NCI-H510A (cell line): ENCODE measurements around the gene CFAP58.
"Not testable (repeated sequence)": the region's sequence is repeated elsewhere in the genome, so short reads cannot be mapped to it uniquely, and the experiment has no call there.

Source experiments
- DNase-seq: peaks from one replicate; lab custom pipeline; 2025; lab: John Stamatoyannopoulos, UW

CFAP58 gene

DNA sequence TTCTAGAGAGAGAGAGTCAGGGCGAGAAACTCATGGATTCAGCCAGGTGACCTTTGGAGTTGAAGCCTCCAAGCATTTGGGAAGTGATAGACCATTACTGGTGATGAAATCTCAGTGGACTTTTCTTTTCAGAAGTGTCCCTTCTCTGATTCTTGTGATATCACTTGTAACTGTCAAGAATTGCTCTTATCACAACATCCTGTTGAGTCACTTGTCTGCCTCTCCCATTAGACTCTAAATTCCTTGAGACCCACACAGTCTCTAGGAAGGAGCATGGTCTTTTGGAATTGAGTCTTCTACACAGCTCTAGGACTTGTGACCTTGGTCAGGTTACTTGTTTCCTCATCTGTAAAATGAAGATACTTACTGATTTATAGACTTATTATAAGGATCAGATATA is 81.0 kb downstream of the CFAP58 start:
- no peak for DNase-seq

DNA sequence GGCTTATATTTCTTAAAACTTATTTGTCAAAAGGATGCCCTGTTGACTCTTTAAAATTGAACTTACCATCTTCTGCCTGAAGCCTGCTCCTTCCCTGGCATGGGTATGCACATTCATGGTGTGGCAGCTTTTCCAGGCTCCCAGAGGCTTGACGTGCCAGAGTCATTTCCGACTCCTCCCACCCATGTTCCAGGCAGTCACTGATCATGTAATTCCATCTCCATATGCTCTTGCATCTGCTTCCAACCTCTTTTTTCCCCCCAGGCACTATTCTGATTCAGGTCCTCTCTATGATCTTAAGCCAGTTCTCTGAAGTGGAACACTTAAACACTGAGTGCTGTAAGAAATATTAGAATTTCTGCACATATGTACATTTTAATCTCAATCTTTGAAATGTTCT is 82.2 kb downstream of the CFAP58 start:
- DNase-seq = no peak

DNA sequence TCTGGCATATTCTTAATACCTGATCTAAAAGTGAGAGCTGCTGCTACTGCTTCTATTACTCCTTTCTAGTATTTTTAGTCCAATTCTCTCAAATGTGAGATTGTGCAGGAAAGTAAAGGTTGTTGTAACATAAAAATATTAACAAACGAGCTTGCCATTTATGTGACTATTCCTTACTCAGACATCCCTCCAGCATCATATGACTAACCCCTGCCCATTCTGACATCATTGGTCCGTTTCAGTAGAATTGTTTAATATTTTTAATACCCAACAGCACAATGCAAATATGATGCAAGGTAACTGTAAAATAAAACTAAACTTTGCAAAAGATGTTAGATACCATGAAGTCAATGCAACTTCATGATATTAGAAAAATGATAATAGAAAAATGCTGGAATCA is 83.6 kb downstream of the CFAP58 start:
- DNase-seq = no peak

DNA sequence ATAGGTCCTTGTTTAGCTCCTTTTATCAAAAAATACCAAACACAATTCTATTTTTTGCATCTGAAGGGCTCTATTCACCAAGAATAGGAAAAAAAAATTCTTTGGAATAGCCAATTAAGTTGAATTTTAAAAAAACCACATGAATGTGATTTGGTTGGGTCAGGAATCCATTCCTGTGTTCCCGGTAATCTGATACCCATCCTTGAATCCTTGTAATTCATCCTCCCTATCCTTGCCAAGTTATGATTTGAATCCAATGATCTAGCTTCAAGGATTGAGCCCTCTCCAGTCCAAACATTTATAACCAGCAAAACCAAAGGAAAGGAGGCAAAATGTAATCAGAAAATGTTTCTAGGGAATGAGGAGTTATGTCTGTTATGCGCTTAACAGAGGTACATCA is 86.6 kb downstream of the CFAP58 start:
- DNase-seq = no peak

DNA sequence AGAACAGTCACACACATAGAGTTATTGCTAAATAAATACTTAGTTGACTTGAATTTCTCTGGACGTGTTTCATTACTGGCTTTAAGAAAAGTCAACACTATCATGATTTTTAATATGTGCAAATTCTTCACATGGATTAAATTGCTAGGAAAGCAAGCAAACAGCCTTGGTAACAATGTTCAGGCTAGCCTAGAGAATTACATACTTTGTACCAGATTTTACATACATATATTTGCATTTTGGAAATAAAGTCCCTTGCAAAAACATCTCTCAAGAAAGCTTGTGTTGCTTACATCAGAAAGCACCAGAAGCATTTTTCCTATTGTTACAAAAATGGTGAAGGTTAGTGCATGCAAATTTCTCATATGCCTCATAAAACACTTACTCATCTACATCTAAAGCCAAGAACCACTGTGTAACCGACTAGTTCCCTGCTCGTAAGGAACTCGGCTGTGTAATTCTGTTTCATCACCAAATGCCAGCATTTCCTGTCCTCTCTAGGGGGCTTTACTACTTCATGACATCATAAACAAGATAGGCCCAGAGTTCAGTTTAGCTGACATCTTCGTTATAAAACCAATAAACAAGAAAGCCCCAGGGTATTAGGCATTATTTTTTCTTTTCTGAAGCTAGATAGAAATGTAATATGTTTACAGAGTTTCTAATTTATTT is 87.8 kb downstream of the CFAP58 start:
- DNase-seq = no peak

DNA sequence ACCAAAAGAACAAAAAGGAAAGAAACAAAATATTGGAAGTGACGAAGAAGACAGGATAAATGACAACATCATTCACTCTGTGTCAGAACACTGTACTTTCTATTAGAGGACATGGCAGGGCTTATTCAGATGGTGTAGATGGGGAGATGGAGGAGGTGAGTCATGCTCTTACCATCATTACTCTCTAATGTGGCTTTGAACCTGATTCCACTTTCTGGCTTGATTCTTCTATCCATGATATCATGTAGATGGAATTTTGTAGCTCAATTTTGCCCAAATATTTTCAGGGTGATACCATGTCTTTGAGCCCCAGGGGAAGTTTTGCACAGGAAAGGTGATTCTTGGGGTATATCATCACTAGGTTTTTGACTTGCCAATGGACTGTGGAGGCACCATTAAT is 91.7 kb downstream of the CFAP58 start:
- DNase-seq = no peak

DNA sequence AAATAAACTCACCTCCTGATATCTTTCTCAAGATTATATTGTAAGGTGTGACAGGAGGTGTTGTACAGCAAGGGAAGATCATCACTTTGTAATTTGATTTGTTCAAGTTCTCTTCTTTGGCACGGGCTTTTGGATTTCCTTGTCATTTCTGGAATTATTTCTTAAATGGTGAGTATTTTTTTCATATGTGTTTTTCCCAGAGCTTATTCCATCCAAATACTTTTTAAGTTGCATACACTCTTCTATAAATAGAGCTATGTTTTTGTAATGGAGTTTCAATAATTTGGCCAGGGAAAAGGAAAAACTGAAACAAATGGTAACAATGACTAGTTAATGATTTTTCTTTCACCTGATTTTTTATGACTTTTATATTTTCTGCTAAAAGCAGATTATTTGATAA is 92.5 kb downstream of the CFAP58 start:
- DNase-seq = no peak

DNA sequence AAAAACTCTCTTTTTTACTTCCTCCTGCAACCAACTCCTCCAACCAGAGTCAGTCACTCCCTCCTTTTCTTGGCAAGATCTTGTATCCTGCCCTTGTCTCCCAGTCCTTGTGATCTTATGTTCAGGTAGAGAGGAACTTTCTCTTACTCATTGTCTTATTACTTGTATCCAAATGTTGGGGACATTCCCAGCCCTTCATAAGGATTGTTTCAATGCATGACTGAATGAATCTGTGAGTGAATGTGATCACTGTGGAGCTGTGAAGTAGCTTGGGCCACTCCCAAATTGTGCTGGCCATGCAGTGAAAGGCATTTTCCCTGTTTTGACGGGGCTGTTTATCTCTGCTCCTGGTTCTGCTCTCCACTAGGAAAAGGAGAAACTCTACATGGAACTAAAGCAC is 93.7 kb downstream of the CFAP58 start:
- DNase-seq = no peak

DNA sequence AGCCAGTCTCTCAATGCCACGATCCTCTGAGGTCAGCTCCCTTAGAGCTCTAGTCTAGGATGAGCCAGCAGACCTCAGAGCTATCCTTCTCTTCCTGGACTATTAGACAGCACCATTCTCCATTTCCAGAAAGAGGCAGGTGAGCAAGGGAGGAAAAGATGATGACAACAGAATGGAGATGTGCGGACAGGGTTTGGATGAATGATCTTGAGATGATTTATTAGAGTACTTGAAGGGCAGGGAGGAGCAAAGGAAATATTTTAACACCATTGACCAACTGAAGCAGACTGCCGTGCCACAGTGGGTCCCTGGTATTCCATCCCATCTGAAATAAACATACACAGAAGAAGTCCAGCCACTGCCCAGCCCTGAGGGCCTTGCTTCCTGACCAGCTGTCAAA is 94.3 kb downstream of the CFAP58 start:
- no peak for DNase-seq

DNA sequence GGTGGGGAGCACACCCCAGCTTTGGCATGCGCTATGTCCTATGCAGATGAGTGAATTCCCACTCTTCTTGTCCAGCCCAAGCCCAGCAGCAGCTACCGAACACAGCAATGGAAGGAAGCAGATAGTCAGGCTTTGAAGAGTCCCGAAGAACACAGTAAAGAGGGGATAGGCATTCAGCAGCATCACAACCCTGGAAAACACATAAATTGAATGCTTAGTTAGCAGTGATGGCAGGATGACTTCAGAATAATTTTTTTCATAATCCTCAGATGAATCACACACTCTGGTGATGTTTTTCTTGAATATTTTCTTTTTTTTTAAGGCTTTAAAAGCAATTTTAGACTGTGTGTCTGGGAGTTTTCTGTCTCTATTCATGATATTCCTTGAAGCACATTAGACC is 95.8 kb downstream of the CFAP58 start:
- DNase-seq = no peak

DNA sequence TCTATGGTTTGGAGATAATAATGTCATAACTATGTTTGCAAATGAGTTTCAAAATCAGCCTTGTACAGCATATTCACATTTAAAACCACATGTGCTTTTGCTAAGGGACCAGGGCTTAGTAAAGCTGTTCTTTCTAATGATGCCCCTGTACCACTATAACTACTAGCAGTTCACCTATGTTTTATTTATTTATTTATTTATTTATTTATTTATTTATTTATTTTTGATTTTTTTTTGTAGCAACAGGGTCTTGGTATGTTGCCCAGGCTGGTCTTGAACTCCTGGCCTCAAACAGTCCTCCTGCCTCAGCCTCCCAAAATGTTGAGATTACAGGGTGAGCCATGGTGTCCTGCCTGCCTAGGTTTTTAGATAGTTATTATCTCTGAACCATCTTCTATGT is 96.9 kb downstream of the CFAP58 start:
- DNase-seq = no peak

DNA sequence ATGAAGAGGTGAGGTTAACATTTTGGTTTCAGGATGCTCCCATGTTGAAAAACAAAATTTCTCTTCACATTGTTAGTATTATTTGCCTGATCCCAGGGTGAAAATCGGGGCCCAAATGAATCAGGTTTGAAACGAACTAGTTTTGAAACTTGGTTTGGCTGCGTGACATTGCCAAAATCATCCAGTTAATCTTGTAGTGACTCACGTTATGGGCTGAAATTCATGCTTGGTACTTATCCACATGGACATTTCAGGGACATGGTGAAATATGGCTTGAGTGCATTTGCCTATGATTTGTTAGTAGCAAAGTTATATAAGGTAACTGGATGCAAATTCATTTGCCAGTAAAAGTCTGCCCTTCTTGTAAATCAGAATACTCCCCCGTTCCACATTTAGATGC is 97.3 kb downstream of the CFAP58 start:
- DNase-seq = no peak

DNA sequence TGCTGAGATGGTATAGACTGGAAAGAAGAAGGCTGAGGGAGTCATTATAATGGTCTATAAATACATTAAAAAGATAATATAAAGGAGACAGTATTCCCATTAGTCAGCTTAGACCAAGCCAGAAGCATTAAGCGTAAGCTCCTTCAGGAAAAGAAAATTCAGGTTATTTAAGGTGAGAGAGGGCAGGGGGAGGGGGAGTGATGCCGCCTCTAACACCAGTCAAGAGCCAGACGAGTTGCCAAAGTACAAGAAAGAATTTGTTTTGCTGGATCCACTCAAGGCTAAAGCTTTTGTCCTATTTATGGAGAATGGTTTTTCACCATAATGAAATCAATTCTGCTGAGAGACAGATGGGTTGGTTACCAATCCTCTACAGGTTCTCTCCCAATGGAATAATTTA is 99.3 kb downstream of the CFAP58 start:
- DNase-seq = no peak

DNA sequence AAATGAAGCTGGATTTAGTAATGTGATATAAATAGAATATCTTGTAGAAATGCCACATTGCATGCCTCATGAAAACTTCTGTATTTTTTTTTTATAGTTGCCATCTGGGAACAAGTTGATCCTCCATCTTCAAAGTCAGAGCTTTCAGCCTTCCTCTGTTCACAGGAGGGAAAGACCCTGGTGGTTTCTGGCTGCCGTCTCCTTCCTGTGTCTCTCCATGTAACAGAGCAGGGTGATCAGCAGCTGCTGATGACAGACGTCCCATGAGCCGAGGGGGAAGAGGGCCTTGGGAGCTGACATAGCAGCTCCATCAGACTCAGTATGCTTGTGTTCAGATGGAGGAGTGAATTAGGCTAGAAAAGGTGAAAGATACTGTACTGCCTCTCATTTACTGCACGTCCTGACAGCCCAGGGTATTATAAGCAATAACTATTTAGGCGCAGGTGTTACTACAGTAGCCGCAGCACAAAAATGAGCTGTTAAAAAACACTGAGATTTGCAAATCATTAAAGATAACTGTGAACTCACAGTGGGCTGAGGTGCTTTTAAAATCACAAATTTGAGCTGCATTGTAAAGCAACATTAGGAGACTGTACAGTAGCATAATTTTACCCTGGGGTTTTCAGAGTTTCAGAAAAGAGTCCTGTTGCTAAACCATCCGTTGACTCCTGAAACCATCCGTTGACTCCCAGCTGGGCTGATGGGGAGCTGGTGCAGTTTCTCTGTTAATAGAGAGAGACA is 103.3 kb downstream of the CFAP58 start:
- DNase-seq = no peak

DNA sequence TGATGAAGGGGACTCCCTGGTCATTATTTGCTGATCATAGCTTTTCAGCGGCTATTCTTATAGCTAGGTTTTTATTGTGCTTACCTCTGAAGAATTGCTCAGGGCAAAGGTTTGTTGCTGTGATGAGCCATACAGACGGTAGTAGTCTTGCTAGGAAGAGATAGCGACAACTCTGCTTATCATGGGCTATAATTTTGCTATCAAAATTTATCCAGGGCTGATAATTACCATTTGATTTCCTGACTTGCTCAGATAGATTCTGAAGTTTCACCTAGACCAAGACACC is 103.9 kb downstream of the CFAP58 start:
- DNase-seq = no peak

DNA sequence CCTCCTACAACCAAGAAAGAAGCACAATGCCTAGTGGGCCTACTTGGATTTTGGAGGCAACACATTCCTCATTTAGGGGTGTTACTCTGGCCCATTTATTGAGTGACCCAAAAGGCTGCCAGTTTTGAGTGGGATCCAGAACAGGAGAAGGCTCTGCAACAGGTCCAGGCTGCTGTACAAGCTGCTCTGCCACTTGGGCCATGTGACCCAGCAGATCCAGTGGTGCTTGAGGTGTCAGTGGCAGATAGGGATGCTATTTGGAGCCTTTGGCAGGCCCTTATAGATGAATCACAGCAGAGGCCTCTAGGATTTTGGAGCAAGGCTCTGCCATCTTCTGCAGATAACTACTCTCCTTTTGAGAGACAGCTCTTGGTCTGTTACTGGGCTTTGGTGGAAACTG is 111.9 kb downstream of the CFAP58 start:
- DNase-seq = not testable (repeated sequence)

DNA sequence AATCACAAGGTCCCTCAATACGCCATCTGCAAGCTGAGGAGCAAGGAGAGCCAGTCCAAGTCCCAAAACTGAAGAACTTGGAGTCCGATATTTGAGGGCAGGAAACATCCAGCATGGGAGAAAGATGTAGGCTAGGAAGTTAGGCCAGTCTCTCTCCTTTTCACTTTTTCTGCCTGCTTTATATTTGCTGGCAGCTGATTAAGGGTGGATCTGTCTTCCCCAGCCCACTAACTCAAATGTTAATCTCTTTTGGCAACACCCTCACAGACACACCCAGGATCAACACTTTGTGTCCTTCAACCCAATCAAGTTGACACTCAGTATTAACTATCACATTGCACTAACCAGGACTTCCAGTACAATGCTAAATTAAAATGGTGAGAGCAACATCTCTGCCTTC is 115.2 kb downstream of the CFAP58 start:
- DNase-seq = not testable (repeated sequence)

DNA sequence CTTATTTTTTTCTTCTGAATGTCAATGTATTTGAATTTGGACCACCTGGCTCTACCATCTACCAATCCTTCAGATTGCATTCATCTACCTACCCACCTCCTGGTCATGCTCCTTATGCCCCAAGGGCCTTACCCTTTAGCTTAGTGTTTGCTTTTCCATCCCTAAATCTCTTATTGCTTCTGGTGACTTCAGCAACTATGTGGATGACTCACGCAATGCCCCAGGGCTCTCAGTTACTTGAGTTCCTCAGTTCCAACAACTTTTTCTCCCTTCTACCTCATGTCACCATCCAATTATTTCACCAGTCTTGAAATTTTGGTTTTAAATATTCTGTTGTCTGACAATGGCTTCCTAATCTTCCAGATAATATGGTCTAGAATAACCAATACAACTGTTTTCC is 118.9 kb downstream of the CFAP58 start:
- no peak for DNase-seq

DNA sequence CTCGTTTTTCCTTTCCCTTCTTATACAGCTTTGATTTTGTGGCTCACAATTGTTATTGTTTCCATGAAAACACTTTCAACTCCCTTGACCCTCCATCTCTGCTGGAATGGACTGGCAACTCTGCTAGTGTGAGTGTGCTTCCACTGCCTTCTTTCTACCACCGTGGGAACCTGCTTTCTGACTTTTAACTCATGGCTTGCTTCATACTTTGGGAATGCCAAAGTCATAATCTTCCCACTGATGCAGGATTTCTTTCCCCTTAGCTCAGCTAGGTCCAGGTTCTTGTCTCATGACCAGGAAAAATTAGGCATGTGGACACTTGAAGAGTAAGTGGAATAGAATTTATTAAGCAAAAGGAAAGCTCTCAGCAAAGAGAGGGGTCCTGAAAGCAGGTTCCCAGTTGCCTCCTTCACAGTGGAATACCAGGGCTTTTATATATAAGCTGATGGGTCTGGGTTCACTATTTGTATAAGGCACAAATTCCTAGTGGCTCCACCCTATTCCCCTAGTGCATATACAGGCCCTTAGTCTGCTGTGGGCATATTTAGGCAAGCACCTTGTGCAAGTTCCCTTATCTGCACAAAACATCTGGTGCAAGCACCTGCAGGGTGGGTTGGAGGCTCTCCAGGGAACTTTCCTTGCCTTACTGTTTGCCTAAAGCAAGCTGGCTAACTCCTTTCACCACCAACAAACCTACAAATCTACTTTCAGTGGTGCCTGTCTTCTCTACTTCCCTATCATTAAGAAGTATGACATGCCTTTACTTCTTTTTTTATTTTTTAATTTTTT is 119.5 kb downstream of the CFAP58 start:
- no peak for DNase-seq

DNA sequence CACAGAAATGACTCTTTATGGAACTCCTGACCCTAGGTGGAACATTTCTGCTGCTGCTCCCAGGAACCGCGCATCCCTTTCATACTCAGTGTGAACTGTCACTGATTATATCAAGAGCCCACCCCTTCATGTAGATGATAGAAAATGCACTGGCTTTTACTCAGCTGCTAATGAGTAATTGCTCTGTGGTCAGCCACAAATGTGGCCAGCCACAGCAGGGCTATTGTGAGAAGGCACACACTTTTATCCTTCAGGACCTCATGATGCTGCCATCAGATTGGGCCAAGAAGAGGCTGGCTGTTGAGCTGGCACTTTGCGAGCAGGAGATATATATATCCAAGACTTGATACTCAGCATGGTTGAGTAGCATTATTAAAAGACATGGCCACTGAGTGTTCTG is 124.7 kb downstream of the CFAP58 start:
- DNase-seq = no peak

DNA sequence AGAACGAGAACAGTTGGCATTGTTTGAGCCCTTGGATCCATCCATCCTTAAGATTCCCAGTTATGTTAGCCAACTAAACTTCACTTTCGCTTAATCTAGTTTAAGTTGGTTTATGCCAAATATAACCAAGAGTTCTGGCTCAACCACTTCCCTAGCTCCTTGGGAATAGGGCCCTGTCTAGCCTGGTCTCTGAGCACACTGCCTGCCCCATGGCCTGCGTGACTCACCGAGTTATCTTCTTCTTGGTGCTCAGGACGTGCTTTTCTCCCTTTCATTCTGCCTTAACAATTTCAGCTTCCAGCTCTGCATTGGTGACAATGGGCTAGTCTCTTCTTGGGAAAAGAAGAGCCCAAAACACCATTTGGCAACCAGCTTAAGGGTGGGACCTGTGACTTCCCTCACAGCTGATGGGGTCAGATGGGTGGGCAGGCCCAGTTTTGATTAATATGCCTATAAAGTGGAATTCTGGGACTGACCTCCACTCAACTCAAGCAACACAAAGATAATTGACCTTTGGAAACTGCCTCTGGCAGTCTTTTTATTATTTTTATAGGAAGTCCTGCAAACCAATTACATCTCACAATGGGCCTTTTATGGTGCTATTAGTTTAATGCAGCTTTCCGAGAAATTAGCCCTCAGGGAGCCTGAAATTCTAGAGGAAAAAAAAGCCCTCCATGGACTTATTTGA is 126.4 kb downstream of the CFAP58 start:
- DNase-seq = no peak

DNA sequence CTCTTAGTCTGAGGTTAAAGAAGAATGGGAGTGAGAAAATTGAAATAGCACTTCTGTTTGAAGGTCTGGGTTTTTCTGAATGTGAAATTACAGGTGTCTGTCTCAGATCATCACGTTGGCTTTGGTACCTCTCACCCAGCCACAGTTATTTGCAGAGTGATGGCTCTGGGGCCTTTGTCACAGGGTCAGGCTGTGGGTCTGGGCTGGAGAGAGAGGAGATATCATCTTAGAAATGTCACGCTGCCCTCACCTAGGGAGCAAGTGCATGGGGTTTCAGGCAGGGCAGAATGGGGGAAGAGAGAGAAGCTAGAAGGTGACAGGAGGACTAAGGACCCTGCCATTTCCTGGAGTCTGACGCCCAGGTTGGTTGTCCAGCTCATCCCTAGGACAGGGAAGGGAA is 127.2 kb downstream of the CFAP58 start:
- DNase-seq = no peak

DNA sequence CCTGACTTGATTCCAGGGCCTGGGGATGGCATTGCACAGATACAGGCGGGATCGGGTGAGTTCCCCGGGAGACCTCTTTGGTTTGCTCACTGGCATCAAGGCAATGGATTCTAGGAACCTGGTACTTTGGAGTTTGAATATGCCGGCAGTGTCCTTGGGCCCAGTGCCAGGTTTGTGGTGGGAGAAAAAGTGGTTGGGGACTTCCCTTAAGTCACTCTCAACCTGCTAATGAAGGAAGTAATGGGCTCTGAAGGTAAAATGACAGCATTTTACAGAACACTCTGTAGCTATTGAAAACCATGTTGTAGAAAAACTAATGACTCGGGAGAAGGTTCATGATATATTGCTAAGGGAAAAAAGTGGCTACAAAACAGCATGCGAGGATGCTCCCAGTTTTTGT is 129.9 kb downstream of the CFAP58 start:
- DNase-seq = no peak
